Inflammatory macrophage treated with lipopolysaccharide for 4 hours (primary cell): Measurements from ENCODE around the gene PYGL.

ENCODE experiments used
- DNase-seq: peaks from one replicate; pipeline ENCODE4 v3.0.0-alpha.2; 2020

PYGL gene

DNA sequence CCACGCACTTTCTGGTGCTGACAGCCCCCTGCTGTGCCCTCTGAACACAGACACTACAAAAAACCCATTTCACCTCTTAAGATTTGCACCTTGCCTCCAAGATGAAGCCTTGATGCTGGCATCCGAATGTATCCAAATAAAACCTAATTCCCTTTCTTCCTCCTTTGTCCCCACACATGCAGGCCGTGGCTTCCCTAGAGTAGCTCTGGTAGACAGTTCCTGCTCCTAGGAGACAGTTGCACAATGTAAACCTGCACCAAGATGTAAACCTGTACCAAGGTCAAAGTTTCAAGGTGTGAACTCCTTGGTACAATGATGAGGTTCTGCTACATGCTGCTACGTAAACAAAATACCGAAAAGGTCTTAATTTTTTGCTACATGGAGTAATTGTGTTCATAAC, 73.1 kb downstream of the PYGL start:
- DNase-seq = peak; percentile 9

DNA sequence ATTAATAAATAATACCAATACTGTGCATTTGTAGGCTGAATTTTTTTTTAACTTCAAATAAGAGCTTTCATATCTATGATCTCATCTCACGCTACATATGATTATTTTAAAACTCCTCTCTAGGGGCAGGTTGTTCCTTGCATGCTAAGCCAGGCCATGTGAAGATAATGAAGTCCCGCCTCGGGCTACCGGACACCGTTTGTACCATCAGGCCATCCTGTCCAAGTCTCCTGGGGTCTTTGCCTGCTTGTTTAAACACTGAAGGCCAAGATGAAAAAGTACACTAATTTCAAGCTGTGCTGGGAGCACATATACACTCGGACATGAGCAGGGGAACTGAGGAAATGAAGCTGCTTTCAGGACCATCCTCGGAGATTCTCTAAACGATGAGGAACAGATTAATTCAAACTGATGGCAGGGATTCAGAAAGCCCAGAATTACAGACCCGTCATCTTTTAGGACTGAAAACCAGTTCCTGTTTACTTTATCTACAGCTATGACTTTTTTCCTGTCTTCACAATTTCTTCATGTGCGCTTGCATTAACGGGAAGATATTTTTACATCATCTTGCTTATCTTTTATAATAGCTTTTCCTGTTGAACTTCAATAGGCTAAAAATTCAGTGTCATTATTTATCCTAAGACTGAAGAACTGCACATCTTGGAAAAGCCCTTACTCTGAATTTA, 78.7 kb downstream of the PYGL start:
- peak; percentile 53 for DNase-seq

DNA sequence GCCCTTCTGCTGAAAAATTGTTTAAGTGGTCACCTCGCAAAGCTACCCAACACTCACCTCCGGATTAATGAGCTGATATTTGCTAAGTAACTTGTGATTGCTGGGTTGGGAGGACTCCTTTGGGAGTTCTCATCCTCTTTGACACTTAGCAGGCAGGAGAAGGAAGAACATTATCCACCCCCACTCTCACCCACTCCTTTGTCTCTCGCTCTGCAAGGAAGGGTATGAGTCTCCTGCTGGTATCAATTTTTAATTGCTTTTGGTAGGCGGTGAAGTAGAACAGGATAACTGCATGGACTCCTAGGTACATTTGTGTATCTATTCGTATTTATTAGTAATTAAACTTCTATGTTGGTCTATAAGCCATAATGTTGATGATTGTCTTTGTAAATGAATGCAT, 79.3 kb downstream of the PYGL start:
- no peak for DNase-seq

DNA sequence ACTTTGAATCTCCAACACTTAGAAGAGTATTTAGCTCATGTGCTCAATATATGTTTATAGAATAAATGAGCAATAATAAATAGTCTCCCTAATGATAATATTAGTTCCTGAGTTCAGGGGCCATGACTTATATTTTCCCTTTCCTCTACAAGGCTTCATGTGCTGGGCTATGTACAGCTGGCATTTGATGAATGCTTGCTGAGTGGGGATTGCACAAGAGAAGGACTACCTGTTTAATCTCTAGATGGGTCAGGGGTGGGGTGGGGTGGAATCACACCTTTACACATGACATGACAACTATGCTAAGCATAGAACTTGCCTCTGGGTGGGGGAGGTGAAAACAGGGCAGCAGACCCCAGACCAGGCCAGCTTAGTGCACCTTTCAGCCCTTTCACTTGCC, 80.0 kb downstream of the PYGL start:
- no peak for DNase-seq

DNA sequence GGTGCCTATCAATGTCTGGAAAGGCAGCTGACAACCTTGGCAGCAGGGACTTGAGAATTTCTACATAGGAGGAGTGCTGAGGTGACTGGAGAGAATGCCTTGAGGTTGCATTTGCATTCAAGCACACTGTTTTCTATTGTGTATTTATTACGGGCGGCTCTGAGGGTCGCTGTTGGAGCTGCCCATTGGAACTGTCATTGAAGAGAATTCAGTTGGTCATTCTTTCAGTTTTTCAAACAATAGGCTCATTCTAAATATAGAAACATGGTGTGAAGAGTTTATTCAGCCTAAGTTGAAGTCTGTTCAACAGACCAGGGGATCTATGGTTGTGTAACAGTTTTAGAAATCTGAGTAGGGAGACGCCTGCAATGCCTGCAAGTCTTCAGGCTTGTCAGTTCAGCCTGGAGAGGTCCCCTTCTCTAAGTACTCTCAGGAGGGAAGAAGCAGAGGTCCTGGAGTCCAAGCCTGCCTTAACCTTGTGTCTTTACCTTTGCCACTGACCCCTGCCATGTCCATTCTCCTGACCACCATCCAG, 82.2 kb downstream of the PYGL start:
- DNase-seq = no peak

DNA sequence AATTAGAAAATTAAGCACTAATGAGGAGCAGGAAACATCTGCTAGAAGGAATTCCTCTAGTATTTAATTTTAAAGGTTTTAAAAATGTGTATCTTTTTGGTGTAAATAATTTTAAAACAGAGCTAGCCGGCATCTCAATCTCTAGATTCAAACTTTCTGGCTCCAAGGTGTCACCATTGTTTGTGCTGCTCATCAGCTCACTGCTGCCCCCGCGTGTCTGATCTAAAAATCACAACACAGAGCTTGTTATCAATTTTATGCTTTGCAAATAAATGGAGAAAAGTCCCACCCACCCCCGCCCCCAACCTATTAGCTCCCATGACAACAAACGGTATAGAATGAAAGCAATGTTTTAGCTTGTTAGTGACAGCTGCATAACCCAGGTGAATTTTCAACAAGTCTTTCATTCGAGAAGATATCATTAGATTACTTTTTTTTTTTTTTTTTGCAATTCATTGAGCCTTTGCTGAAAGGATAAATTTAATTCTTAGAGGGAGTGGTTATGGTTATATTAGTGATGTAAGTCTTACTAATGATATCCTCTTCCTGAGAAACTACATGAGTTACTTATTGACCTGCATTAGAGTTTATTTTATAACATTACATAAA, 83.7 kb downstream of the PYGL start:
- peak; percentile 76 for DNase-seq

DNA sequence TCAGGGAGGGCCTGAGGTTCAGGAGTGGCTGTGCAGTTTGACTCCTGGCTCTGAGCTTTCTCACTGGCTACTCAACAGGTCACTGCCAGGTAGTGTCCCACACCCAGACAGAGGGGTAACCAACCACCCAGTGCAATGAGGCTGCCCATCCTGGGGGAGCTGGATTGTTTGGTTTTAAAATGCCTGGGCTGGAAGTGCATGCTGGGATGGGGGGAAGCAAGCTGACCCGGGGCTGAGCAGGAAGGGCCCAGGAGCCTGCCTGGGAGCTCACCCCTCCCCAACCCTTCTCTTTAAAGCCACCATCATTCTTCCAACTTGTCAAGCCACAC, 85.0 kb downstream of the PYGL start:
- no peak for DNase-seq

DNA sequence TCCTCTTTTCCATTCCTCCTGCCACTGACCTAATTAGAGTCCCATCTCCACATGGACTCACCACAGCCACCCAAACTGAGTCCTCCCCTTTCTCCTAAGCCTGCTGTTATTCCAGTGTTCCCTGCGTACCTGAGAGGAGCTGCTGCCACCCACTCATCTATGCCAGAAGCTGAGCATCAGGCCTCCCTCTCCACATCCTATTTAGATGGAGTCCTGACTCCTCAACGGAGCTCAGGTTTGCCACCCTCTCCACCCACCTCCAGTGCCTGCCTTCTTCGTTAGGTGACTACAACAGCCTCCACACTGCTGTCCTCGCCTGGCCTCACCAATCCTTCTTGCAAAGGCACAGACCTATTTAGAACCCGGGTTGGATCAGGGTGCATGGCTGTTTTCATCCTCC, 87.6 kb downstream of the PYGL start:
- DNase-seq = no peak

DNA sequence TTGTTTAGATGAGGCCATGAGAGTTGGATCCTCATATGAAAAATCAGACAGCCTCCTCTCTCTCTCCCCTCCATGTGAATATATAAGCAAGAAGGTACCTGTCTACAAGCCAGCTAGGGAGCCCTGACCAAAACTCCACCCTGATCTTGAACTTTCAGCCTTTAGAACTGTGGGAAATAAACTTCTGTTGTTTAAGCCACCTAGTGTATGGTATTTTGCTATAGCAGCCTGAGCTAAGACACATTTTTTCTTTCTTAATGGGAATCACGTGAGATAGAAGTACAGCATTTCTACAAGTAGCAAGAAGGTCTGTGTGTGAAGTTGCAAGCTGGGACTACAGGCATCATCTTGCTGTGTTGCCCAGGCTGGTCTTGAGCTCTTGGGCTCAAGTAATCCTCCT, 88.7 kb downstream of the PYGL start:
- no peak for DNase-seq
